Heart right ventricle (tissue), 16 donors: ENCODE measurements around the gene CLEC16A. TPM values are rescaled to one million over a fixed set of nuclear protein-coding genes. Genes with fewer than 3 reads are reported as not detected.

Experiments used
- ATAC-seq, 8 donors: fragments of 200-7000 bp; cut with Tn5 transposase; one replicate each; pipeline ENCODE4 v1.9.1; 2020; ENCODE audit warnings: mild to moderate bottlenecking in 8 of 8, moderate library complexity in 8 of 8, moderate number of reproducible peaks in 1 of 8
- DNase-seq, 2 donors: peaks; one replicate each; pipeline ENCODE4 v3.0.0-alpha.2; 2020
- H3K27ac ChIP-seq, 10 donors: fragments of 200-600 bp; sonication (generic) in 2 of 10; one replicate each; pipeline versions ENCODE4 v1.5.0 to v1.8.0; 2020 to 2022; ENCODE audit warnings: mild to moderate bottlenecking in 3 of 10
- H3K27me3 ChIP-seq, 7 donors: fragments of 200-600 bp; one replicate each; pipeline ENCODE4 v1.8.0; 2021 to 2022; ENCODE audit warnings: mild to moderate bottlenecking in 2 of 7
- H3K36me3 ChIP-seq, 9 donors: fragments of 200-600 bp; sonication (generic) in 1 of 9; one replicate each; pipeline versions ENCODE4 v1.5.0 to v1.8.0; 2020 to 2022; ENCODE audit warnings: mild to moderate bottlenecking in 2 of 9
- H3K4me1 ChIP-seq, 9 donors: fragments of 200-600 bp; sonication (generic) in 1 of 9; one replicate each; pipeline versions ENCODE4 v1.5.0 to v1.8.0; 2020 to 2022; ENCODE audit warnings: mild to moderate bottlenecking in 4 of 9
- H3K4me3 ChIP-seq, 10 donors: fragments of 200-600 bp; sonication (generic) in 2 of 10; one replicate each; pipeline versions ENCODE4 v1.5.0 to v1.8.0; 2020 to 2022; ENCODE audit warnings: mild to moderate bottlenecking in 7 of 10, moderate library complexity in 2 of 10
- H3K9me3 ChIP-seq, 11 donors: fragments of 200-600 bp in 10 of 11; sonication (generic) in 2 of 11; one replicate each; pipeline versions ENCODE4 v1.5.0 to v1.8.0; 2013 to 2022; ENCODE audit warnings: mild to moderate bottlenecking in 2 of 11, control low read depth in 1 of 11, moderate library complexity in 1 of 11
- WGBS, 2 donors: extraction: QIAGEN DNeasy Blood & Tissue Kit; methylation state at CpG; one replicate each; pipeline ENCODE4 v1.1.7; 2013; ENCODE audit warnings: inconsistent platforms in 1 of 2; 5-methylcytosine and 5-hydroxymethylcytosine counted together
- intact Hi-C, 10 donors: fragments of 100-400 bp; cut with DNase I; formaldehyde crosslinking; loops; one replicate each; pipeline versions ENCODE4 v1.11.1 to v1.14.2; 2022
- polyA plus RNA-seq, 2 donors: library from polyadenylated mRNA; stranded (reverse); fragments of 200-250 nt; gene quantifications; one replicate each; pipeline ENCODE4 v1.2.3, GENCODE V29; 2013
- total RNA-seq, 10 donors: library from RNA; stranded (reverse); fragmentation: NEBNext Ultra II Directional in 3 of 10; extraction: Animal tissue kit (Norgen Biotek cat#: 25700) in 3 of 10; gene quantifications; one replicate each; pipeline versions ENCODE4 v1.2.1 to v1.2.4, GENCODE V29; 2021 to 2023
- TF ChIP-seq, protein P1 (sequence below), 9 donors: fragments of 200-600 bp; sonication (generic) in 2 of 9; IDR thresholded peaks; one replicate each; pipeline versions ENCODE4 v1.5.0 to v1.8.0; 2021 to 2022; ENCODE audit warnings: antibody characterized with exemption in 9 of 9, mild to moderate bottlenecking in 5 of 9, moderate library complexity in 1 of 9
- donor health status: Arrhythmogenic right ventricular cardiomyopathy.
- donor health status: ischemic (EF 13 %, LVEDD 7.1; RV severe dilation, severe dysfunction).
- donor health status: healthy with polysubstance abuse.
- donor health status: DM: no; HTN: yes; CAD: no.
- donor health status: DM: no; HTN: no; CAD: no.
- donor health status: ischemic (EF 25% LVEDD 6.9; RV normal size, moderate dysfunction).
- donor health status: ischemic (EF 25% LVEDD 5.7; RV mildly dilated, moderate dysfunction).
- donor health status: healthy.
- donor health status: DM: yes; HTN: yes; CAD: no.
- donor health status: Ischemic cardiomyopathy.
- donor health status: ischemic (EF 35%, LVEDD 5.7; RV mildly dilated, moderate dysfunction).
- donor health status: nonischemic (EF 11% LVEDD 7.7; RV severe dilation, severe dysfunction).
- donor health status: DM: yes; HTN: yes; CAD: no.
- donor health status: PGD.
- donor health status: ischemic (EF 29% LVEDD 5.4; RV normal size, mild dysfunction).
- donor health status: nonischemic (EF 23%, LVEDD 6.1; RV moderate dilation, normal function).

CLEC16A gene
- total and polyA plus RNA-seq, 12 donors: 12.1 to 30.8 (median 23.0) TPM

DNA sequence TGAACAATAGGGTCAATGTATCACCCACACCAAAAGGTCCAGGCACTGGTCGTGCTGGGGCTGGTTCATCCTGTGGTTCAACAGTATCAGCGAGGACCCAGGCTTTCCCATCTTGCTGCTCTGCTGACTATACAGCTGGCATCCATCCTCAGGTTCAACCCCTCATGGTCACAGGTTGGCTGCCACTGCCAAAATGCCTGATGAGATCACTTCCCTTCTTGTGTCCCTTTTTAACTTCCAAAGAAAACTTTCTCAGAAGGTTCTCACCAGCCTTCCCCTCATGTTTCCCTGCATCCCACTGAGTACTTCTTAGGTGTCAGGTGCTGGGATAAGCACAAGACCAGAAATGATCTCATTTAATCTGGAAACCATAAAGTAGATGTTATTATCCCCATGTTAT lies 25.7 kb downstream of the CLEC16A start:
- TF ChIP-seq, protein P1, sequence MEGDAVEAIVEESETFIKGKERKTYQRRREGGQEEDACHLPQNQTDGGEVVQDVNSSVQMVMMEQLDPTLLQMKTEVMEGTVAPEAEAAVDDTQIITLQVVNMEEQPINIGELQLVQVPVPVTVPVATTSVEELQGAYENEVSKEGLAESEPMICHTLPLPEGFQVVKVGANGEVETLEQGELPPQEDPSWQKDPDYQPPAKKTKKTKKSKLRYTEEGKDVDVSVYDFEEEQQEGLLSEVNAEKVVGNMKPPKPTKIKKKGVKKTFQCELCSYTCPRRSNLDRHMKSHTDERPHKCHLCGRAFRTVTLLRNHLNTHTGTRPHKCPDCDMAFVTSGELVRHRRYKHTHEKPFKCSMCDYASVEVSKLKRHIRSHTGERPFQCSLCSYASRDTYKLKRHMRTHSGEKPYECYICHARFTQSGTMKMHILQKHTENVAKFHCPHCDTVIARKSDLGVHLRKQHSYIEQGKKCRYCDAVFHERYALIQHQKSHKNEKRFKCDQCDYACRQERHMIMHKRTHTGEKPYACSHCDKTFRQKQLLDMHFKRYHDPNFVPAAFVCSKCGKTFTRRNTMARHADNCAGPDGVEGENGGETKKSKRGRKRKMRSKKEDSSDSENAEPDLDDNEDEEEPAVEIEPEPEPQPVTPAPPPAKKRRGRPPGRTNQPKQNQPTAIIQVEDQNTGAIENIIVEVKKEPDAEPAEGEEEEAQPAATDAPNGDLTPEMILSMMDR (IDR thresholded peaks at IDR 0.05): no peak
- DNase-seq (no peak), ATAC-seq (no peak)
- Histone ChIP-seq H3K27me3 (no peaks in the 10 kb centered on the region), H3K36me3 (peaks cover 0 to 80% (median 0%) of the 10 kb centered on the region in 9 donors), H3K27ac (no peak overlapping the region), H3K4me3 (no peak overlapping the region), H3K4me1 (peaks cover 0 to 31% (median 15%) of the 10 kb centered on the region in 9 donors), H3K9me3 (no peaks in the 10 kb centered on the region)
- 89 to 93% methylated on average over 2 of the region's 2 CpGs for WGBS, 2 donors
- intact Hi-C loops: loop anchor here in 8 of 10 donors (2.0 to 10.0 kb wide), 6 partner anchors 127 to 387 kb away; partner anchors contain the start of gene SOCS1 (in 4 of the 8)

DNA sequence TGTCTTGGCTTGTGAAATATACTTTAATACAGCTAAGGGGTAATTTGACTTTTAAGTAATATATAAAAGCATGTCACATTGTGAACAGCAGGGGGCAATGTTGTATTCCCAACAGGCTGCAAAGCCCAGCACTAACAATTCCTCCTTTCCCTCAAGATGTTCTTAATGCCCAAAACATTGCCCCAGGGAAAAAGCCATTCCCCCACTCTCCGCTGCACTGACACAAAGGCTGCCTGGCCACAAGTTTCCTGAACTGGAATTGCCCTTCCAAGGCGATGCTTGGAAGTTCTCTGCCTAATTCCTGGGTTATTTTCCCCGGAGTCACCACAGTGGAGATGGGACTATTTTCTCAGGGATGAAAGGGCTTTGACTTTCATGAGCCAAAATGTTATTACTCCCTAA lies 27.2 kb downstream of the CLEC16A start:
- 41 to 50% methylated on average over 3 of the region's 3 CpGs for WGBS, 2 donors
- peaks cover 0 to 82% (median 0%) of the 10 kb centered on the region in 9 donors for H3K36me3 ChIP-seq

DNA sequence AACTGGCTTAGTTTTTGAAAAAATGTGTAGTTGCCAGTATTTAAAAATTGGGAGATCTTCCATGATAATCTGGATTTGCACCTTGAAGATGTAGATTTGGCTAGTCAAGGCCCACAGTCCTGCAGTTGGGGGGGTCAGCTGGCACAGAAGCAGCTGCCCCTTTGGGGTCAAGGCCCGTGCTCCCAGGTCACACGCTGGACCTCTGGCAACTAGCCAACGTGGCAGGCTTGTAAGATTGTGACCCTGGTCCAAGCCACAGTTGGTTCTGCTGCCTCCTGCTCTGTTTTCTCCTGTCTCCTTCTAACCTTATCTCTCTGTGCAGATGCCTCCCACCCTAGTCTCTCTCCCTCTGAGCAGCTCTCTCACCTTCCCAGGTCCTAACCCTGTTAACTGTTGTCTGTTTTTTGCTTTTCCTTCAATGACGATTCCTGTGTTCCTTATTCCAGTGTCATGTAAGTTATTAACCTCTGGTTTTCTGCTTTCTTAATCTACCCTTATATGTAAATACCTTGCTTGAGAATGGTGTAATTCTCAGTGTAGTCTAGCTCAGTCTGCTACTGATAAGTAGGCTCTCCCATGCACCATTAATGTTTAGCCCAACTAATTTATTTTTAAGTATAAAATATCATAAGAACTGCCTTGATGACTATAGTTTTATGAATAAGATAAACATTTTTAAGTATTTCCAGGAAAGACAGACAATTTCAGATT lies 27.9 kb downstream of the CLEC16A start:
- ATAC-seq (no peak), DNase-seq (no peak)
- TF ChIP-seq, protein P1 (IDR thresholded peaks at IDR 0.05): no peak
- intact Hi-C loops: loop anchor here in 7 of 10 donors (2.0 to 10.0 kb wide), 6 partner anchors 125 to 385 kb away; partner anchors contain the start of gene SOCS1 (in 2 of the 7)
- Histone ChIP-seq H3K27ac (no peak overlapping the region), H3K27me3 (no peaks in the 10 kb centered on the region), H3K36me3 (peaks cover 0 to 82% (median 2%) of the 10 kb centered on the region in 9 donors), H3K9me3 (no peaks in the 10 kb centered on the region), H3K4me1 (peaks cover 0 to 31% (median 15%) of the 10 kb centered on the region in 9 donors), H3K4me3 (no peak overlapping the region)
- 52 to 57% methylated on average over 4 of the region's 4 CpGs for WGBS, 2 donors

More for the DNA sequence above, 27.2 kb downstream of the CLEC16A start:
- intact Hi-C loops: loop anchor here in 8 of 10 donors (1.0 to 10.0 kb wide), 7 partner anchors 126 to 386 kb away; partner anchors contain the start of gene SOCS1 (in 4 of the 8)
- ATAC-seq: peak; percentile 34 to 72 (median 66)
- H3K27ac ChIP-seq: no peak overlapping the region
- peak in 1 of 2 donors; percentile 70 for DNase-seq
- no peaks in the 10 kb centered on the region for H3K9me3 ChIP-seq
- H3K4me1 ChIP-seq: peaks cover 0 to 31% (median 15%) of the 10 kb centered on the region in 9 donors
- H3K4me3 ChIP-seq: no peak overlapping the region
- TF ChIP-seq, protein P1 (IDR thresholded peaks at IDR 0.05): peak; percentile 72 to 87 (median 81)
- H3K27me3 ChIP-seq: no peaks in the 10 kb centered on the region

DNA sequence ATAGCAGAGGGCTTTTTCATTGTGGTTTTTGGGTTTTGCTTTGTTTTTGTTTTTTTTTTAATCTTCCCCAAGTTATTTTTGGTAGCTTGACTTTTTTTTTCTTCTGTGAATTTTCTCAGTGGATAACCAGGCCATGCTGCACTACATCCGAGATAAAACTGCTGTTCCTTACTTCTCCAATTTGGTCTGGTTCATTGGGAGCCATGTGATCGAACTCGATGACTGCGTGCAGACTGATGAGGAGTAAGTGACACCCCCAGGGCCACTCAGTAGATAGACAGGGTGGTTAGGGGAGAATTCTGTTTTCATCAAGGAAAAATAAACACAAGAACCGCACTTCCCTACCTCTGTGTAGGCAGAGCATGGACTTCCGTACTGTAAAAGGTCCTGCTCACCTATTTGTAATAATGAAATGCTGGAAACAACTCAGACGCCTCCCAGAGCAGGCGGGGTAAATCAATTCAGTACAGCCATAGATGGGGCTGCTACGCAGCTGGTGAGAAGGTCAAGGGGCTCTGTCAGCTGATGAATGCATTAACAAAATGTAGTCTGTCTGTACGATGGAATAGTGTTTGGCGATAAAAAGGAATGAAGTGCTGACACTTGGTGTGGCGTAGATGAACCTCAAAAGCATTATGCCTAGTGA lies 28.6 kb downstream of the CLEC16A start:
- H3K27ac ChIP-seq: no peak overlapping the region
- ATAC-seq (no peak), DNase-seq (no peak)
- H3K27me3 ChIP-seq: no peaks in the 10 kb centered on the region
- WGBS, 2 donors: 89 to 90% methylated on average over 12 of the region's 12 CpGs
- TF ChIP-seq, protein P1 (IDR thresholded peaks at IDR 0.05): no peak
- H3K4me3 ChIP-seq: no peak overlapping the region
- intact Hi-C loops: loop anchor here in 7 of 10 donors (2.0 to 10.0 kb wide), 6 partner anchors 124 to 384 kb away; partner anchors contain the start of gene SOCS1 (in 2 of the 7)
- H3K4me1 ChIP-seq: peaks cover 0 to 28% (median 15%) of the 10 kb centered on the region in 9 donors
- H3K9me3 ChIP-seq: no peaks in the 10 kb centered on the region
- peaks cover 0 to 86% (median 5%) of the 10 kb centered on the region in 9 donors for H3K36me3 ChIP-seq
